Measurements from ENCODE around the gene HAUS7. TPM values are rescaled to one million over a fixed set of nuclear protein-coding genes. Genes with fewer than 3 reads are reported as not detected.

HAUS7 gene
- total RNA-seq, 2 donors from 2014 or later, result 10.5 to 15.9 TPM

- no peaks in the 10 kb centered on the region for H3K4me1 ChIP-seq
- H3K36me3 ChIP-seq, result no peaks in the 10 kb centered on the region
- no peak for DNase-seq (ENCODE audit: low spot score)
- no peaks in the 10 kb centered on the region for H3K27me3 ChIP-seq
- no peak overlapping the region for H3K4me3 ChIP-seq
- no peak overlapping the region for H3K27ac ChIP-seq
- peaks cover 0 to 11% of the 10 kb centered on the region in 2 donors for H3K9me3 ChIP-seq
- no peak for TF ChIP-seq CTCF (IDR thresholded peaks at IDR 0.05)
Measured at GRCh38 chrX:153433781-153434285, 36.5 kb downstream of the HAUS7 start.

- H3K4me3 ChIP-seq, result no peak overlapping the region
- no peaks in the 10 kb centered on the region for H3K27me3 ChIP-seq
- H3K27ac ChIP-seq, result no peak overlapping the region
- H3K9me3 ChIP-seq, result peaks cover 0 to 11% of the 10 kb centered on the region in 2 donors
- no peak for TF ChIP-seq CTCF (IDR thresholded peaks at IDR 0.05)
- DNase-seq (ENCODE audit: low spot score), result no peak
- H3K4me1 ChIP-seq, result no peaks in the 10 kb centered on the region
- no peaks in the 10 kb centered on the region for H3K36me3 ChIP-seq
Measured at GRCh38 chrX:153433161-153433680, 37.2 kb downstream of the HAUS7 start.

- no peak overlapping the region for H3K27ac ChIP-seq
- H3K36me3 ChIP-seq, result no peaks in the 10 kb centered on the region
- no peaks in the 10 kb centered on the region for H3K27me3 ChIP-seq
- H3K4me1 ChIP-seq, result no peaks in the 10 kb centered on the region
- DNase-seq (ENCODE audit: low spot score), result no peak
- no peak for TF ChIP-seq CTCF (IDR thresholded peaks at IDR 0.05)
- H3K4me3 ChIP-seq, result no peak overlapping the region
- H3K9me3 ChIP-seq, result peaks cover 0 to 11% of the 10 kb centered on the region in 2 donors
Measured at GRCh38 chrX:153430796-153431195, 39.6 kb downstream of the HAUS7 start.

GRCh38 chrX:153426204-153426603 lies 44.2 kb downstream of the HAUS7 start:
- DNase-seq (ENCODE audit: low spot score), result no peak
- Histone ChIP-seq H3K27me3 (no peaks in the 10 kb centered on the region), H3K36me3 (no peaks in the 10 kb centered on the region), H3K9me3 (peaks cover 0 to 7% of the 10 kb centered on the region in 2 donors), H3K4me3 (no peak overlapping the region), H3K4me1 (no peaks in the 10 kb centered on the region), H3K27ac (no peak overlapping the region)
- no peak for TF ChIP-seq CTCF (IDR thresholded peaks at IDR 0.05)

- DNase-seq (ENCODE audit: low spot score), result no peak
- Histone ChIP-seq H3K4me1 (no peaks in the 10 kb centered on the region), H3K36me3 (no peaks in the 10 kb centered on the region), H3K27me3 (no peaks in the 10 kb centered on the region), H3K27ac (no peak overlapping the region), H3K4me3 (no peak overlapping the region), H3K9me3 (no peaks in the 10 kb centered on the region)
- no peak for TF ChIP-seq CTCF (IDR thresholded peaks at IDR 0.05)
Measured at GRCh38 chrX:153423652-153424051, 46.7 kb downstream of the HAUS7 start.

- H3K27me3 ChIP-seq, result no peaks in the 10 kb centered on the region
- H3K9me3 ChIP-seq, result no peaks in the 10 kb centered on the region
- H3K36me3 ChIP-seq, result no peaks in the 10 kb centered on the region
- H3K27ac ChIP-seq, result no peak overlapping the region
- TF ChIP-seq CTCF (IDR thresholded peaks at IDR 0.05), result no peak
- DNase-seq (ENCODE audit: low spot score), result no peak
- H3K4me1 ChIP-seq, result no peaks in the 10 kb centered on the region
- no peak overlapping the region for H3K4me3 ChIP-seq
Measured at GRCh38 chrX:153421856-153422255, 48.5 kb downstream of the HAUS7 start.

Measured in right atrium auricular region (tissue), 2 donors.